GM13976 (cell line): Measurements from ENCODE around the gene C20orf173.
A peak's percentile ranks its signal among the peaks of the same experiment; 100 is the strongest.

Source experiments
- DNase-seq: peaks from one replicate; pipeline ENCODE4 v3.0.0; 2012; ENCODE audit warnings: low spot score
- CTCF ChIP-seq: IDR thresholded peaks from 2 replicates; pipeline ENCODE4 v1.5.1; 2012; ENCODE audit warnings: borderline replicate concordance, mild to moderate bottlenecking; ENCODE audit not compliant: insufficient read depth; ENCODE audit errors: extremely low read depth, missing control alignments, control extremely low read depth
- in situ Hi-C: fragments of 300-500 bp; cut with MboI; formaldehyde crosslinking; loops from one replicate; pipeline ENCODE4 v1.12.0; 2022; ENCODE audit warnings: low sequenced_read_pairs, mixed read lengths, inconsistent platforms; ENCODE audit not compliant: unreplicated experiment

Gene C20orf173

GRCh38 chr20:35491823-35492222 lies 37.6 kb downstream of the C20orf173 start:
- no peak for TF ChIP-seq CTCF
- no peak for DNase-seq
- in situ Hi-C loops: no loop called here

GRCh38 chr20:35490736-35491181 lies 38.7 kb downstream of the C20orf173 start:
- in situ Hi-C loops: no loop called here
- TF ChIP-seq CTCF: no peak
- peak; percentile 82 for DNase-seq

- DNase-seq: no peak
- no peak for TF ChIP-seq CTCF
- in situ Hi-C loops: no loop called here
These were observed 39.7 kb downstream of the C20orf173 start for GRCh38 chr20:35489717-35490116.

GRCh38 chr20:35487479-35487878 lies 42.0 kb downstream of the C20orf173 start:
- TF ChIP-seq CTCF: no peak
- in situ Hi-C loops: no loop called here
- no peak for DNase-seq

- TF ChIP-seq CTCF: no peak
- no peak for DNase-seq
- in situ Hi-C loops: no loop called here
These were observed 49.7 kb downstream of the C20orf173 start for GRCh38 chr20:35479798-35480197.

- TF ChIP-seq CTCF: peak; percentile 23
- in situ Hi-C loops: no loop called here
- DNase-seq: no peak
These were observed 50.5 kb downstream of the C20orf173 start for GRCh38 chr20:35478804-35479472.
